ENCODE measurements around the gene CDKL4.

- no peak for TF ChIP-seq CTCF (conservative IDR thresholded peaks at IDR 0.05)
- no peak for TF ChIP-seq EZH2 (IDR thresholded peaks at IDR 0.05; ENCODE audit: low read depth)
These were observed 46.7 kb upstream of the CDKL4 start for GRCh38 chr2:39290433-39290832.
